Karpas-422 (cell line): ENCODE measurements around the gene SCRT2. TPM values are rescaled to one million over a fixed set of nuclear protein-coding genes. Genes with fewer than 3 reads are reported as not detected.
A peak's percentile ranks its signal among the peaks of the same experiment; 100 is the strongest.

ENCODE experiments used
- DNase-seq: peaks from one replicate; pipeline ENCODE4 v3.0.0-alpha.2; 2015
- H2AFZ ChIP-seq: fragments of 200-600 bp; sonication (generic); 2 replicates; pipeline ENCODE4 v1.6.1; 2014; ENCODE audit warnings: antibody characterized with exemption, low read length, mixed read lengths
- H3K27ac ChIP-seq: fragments of 200-600 bp; sonication (generic); 2 replicates; pipeline ENCODE4 v1.5.1; 2014; ENCODE audit warnings: mild to moderate bottlenecking, low read length, moderate library complexity
- H3K27me3 ChIP-seq: fragments of 200-600 bp; sonication (generic); 2 replicates; pipeline ENCODE4 v1.6.1; 2014; ENCODE audit warnings: low read length, mixed read lengths
- H3K36me3 ChIP-seq: fragments of 200-600 bp; sonication (generic); 2 replicates; pipeline ENCODE4 v1.6.1; 2014; ENCODE audit warnings: low read length, mixed read lengths; ENCODE audit not compliant: insufficient read depth
- H3K4me1 ChIP-seq: fragments of 200-600 bp; sonication (generic); 2 replicates; pipeline ENCODE4 v1.6.1; 2014; ENCODE audit warnings: mild to moderate bottlenecking, low read length, mixed read lengths
- H3K4me2 ChIP-seq: fragments of 200-600 bp; sonication (generic); 2 replicates; pipeline ENCODE4 v1.6.1; 2014; ENCODE audit warnings: low read length, low read depth, mild to moderate bottlenecking; ENCODE audit not compliant: poor library complexity, severe bottlenecking
- H3K4me3 ChIP-seq: fragments of 200-600 bp; sonication (generic); 2 replicates; pipeline ENCODE4 v1.5.1; 2014; ENCODE audit warnings: mild to moderate bottlenecking, antibody characterized with exemption, low read length, mixed read lengths
- H3K79me2 ChIP-seq: fragments of 200-600 bp; sonication (generic); 2 replicates; pipeline ENCODE4 v1.6.1; 2014; ENCODE audit warnings: mild to moderate bottlenecking, low read length, mixed read lengths
- H3K9ac ChIP-seq: fragments of 200-600 bp; sonication (generic); 2 replicates; pipeline ENCODE4 v1.6.0; 2014; ENCODE audit warnings: low read length
- H3K9me2 ChIP-seq: fragments of 200-600 bp; sonication (generic), shearing (Covaris generic); replicated peaks from 2 replicates; pipeline ENCODE4 v1.6.0; 2014; ENCODE audit warnings: mild to moderate bottlenecking, low read length, moderate library complexity; ENCODE audit not compliant: insufficient read depth
- H3K9me3 ChIP-seq: fragments of 300-700, 200-600 bp; sonication (generic); 2 replicates; pipeline ENCODE4 v1.6.1; 2014; ENCODE audit warnings: low read length, mixed read lengths
- H4K20me1 ChIP-seq: fragments of 200-600 bp; sonication (generic); 2 replicates; pipeline ENCODE4 v1.6.1; 2014; ENCODE audit warnings: mild to moderate bottlenecking, antibody characterized with exemption, low read length, low read depth; ENCODE audit not compliant: insufficient read depth
- total RNA-seq: library from RNA; depleted of rRNA; stranded (reverse); fragments of >200 nt; shearing (Covaris generic); gene quantifications from 2 replicates; pipeline ENCODE4 v1.2.3, GENCODE V29; 2014; ENCODE audit warnings: low replicate concordance

SCRT2 gene
- total RNA-seq, 1 experiment from 2014 or later = not detected

DNA sequence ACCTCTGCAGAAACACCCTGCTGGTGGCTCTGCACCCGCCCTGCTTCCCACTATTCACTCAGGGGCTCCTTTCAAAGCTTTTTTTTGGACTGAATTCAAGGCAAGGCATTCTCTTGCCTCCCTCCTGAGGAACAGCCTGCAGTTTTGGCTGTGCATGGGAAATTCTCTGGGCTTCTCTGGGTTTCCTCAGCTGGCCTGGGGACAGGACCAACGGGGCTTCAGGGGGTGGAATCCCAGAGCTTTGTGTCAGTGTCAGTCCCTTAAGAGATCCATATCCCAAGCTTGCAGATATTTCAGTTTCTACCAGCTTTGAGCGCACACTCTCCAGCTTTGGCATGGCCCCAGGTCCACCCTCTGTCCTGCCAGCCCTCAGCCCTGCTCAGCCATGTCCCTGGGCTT lies 2.0 kb downstream of the SCRT2 start:
- Histone ChIP-seq H3K4me2 (no peak overlapping the region), H3K9me2 (no peaks in the 10 kb centered on the region), H3K9me3 (no peaks in the 10 kb centered on the region), H3K27me3 (no peaks in the 10 kb centered on the region), H3K27ac (no peak overlapping the region), H3K79me2 (no peaks in the 10 kb centered on the region), H4K20me1 (0 out of 2 replicates have a peak, but pooled peaks cover 4% of the 10 kb centered on the region), H3K4me1 (peaks cover 10% of the 10 kb centered on the region), H3K9ac (no peak overlapping the region), H2AFZ (no peak overlapping the region), H3K36me3 (no peaks in the 10 kb centered on the region), H3K4me3 (no peak overlapping the region)
- DNase-seq = no peak

DNA sequence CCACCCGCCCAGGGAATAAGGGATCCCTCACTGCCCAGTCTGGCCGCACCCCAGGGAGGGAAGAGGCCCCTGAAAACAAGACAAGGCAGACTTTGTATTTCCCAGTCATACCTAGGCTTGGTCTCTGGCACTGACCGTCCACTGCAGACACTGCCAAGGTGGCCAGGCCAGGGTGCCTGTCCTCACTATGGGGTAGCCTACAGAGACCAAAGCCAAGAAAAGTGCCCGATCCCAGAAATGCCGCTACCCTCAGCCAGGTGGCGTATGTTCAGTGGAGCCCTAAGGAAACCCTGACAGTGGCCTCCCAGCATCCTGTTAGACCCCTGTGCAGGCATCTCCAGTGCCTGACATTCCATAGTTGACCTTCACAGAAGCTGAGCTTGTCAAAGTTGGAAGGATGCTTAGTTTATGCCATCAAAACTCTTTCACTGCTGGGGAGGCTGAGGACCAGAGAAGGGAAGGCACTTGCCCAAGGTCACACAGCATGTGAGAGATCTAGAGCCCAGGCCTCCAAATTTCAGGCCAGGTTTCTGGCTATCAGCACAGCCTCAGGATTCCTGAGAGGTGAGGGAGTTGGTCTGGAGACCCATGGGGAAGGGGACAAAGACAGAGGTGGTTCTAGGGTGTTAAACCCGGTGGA lies 2.5 kb downstream of the SCRT2 start:
- Histone ChIP-seq H4K20me1 (0 out of 2 replicates have a peak, but pooled peaks cover 4% of the 10 kb centered on the region), H3K36me3 (no peaks in the 10 kb centered on the region), H3K4me2 (no peak overlapping the region), H3K4me1 (peaks cover 10% of the 10 kb centered on the region), H3K27ac (no peak overlapping the region), H2AFZ (no peak overlapping the region), H3K9me3 (no peaks in the 10 kb centered on the region), H3K4me3 (no peak overlapping the region), H3K79me2 (no peaks in the 10 kb centered on the region), H3K9ac (no peak overlapping the region), H3K9me2 (no peaks in the 10 kb centered on the region), H3K27me3 (no peaks in the 10 kb centered on the region)
- DNase-seq = no peak

DNA sequence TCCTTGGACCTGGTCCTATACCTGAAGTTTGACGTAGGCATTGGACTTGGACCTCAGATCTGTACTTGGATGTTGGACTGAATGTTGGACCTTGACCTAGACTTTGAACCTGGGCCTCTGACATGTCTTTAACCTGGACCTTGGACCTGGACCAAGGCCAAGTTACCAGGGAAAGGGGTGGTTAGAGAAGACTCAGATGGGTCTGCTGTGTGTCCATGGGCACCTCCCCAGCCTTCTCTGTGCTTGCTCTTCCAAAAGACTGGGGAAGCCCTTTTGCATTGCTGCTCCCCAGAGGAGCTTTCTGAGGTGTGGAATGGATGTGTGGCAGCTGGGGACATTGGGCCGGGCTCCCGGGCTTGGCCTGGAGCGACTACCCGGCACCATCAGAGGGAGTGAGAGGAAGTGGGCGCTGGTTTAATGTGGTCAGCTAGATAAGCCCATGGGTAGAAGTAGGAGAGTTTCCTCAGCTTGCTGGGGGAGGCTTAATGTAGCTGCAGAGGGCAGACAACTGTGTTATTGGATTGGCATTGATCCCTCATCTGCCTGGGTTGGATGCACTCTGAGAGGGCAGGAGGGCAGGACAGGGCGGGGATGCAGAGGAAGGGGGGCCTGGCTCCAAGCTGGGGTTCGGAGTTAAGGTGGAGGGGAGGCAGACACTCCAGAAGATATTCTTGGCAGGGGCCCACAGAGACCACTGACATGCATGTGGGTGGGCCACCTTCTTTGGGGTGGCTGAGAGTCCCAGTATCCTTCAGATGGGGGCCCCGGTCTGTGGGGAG lies 4.2 kb downstream of the SCRT2 start:
- Histone ChIP-seq H3K27ac (no peak overlapping the region), H3K9ac (no peak overlapping the region), H3K9me3 (no peaks in the 10 kb centered on the region), H2AFZ (no peak overlapping the region), H3K27me3 (no peaks in the 10 kb centered on the region), H4K20me1 (0 out of 2 replicates have a peak, but pooled peaks cover 4% of the 10 kb centered on the region), H3K9me2 (no peaks in the 10 kb centered on the region), H3K4me3 (no peak overlapping the region), H3K4me1 (peaks cover 6% of the 10 kb centered on the region), H3K79me2 (no peaks in the 10 kb centered on the region), H3K4me2 (no peak overlapping the region), H3K36me3 (no peaks in the 10 kb centered on the region)
- no peak for DNase-seq

DNA sequence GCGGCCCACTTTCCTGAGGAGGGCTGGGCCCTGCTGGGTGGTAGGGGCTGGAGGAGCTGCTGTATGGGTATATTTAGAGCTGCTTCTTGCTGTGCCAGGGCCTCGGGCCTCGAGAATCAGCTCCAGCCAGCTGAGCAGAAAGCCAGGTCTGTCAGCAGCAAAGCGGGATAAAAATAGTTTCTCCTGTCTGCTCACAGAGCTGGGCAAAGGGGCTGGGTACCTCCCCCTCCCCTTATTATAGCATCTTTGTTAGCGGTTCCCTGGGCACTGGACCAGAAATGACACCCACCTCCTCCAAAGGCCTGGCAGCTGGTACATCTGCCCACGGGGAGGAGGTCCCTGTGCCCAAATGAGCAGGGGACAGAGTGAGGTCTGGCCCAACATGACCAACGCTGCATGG lies 6.0 kb downstream of the SCRT2 start:
- Histone ChIP-seq H3K4me3 (no peak overlapping the region), H3K9me3 (no peaks in the 10 kb centered on the region), H2AFZ (no peak overlapping the region), H3K27ac (no peak overlapping the region), H3K9ac (no peak overlapping the region), H4K20me1 (0 out of 2 replicates have a peak, but pooled peaks cover 4% of the 10 kb centered on the region), H3K36me3 (no peaks in the 10 kb centered on the region), H3K79me2 (no peaks in the 10 kb centered on the region), H3K27me3 (no peaks in the 10 kb centered on the region), H3K9me2 (no peaks in the 10 kb centered on the region), H3K4me1 (no peaks in the 10 kb centered on the region), H3K4me2 (no peak overlapping the region)
- no peak for DNase-seq

DNA sequence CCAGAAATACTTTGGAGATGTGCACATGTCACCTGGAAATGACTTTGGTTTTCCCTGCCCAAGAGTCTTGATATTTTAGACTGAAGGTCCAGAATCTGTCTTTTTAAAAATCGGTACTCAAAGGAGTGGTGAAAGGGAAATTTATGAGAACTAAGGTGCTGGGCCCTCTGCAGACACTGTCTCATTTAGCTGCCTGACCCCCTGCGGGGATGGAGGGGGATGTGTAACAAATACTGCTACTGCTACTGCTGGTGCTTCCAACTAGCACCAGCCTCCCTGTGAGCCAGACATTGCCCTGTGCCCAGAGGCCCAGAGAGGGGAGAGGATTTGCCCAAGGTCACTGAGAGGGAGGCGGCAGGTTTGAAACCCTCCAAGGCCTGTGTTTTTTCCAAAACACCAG lies 7.0 kb downstream of the SCRT2 start:
- H3K4me1 ChIP-seq = no peaks in the 10 kb centered on the region
- no peaks in the 10 kb centered on the region for H3K9me2 ChIP-seq
- H3K4me3 ChIP-seq = no peak overlapping the region
- no peaks in the 10 kb centered on the region for H3K9me3 ChIP-seq
- no peak overlapping the region for H3K9ac ChIP-seq
- no peak overlapping the region for H2AFZ ChIP-seq
- DNase-seq = no peak
- H3K27ac ChIP-seq = no peak overlapping the region
- no peaks in the 10 kb centered on the region for H3K79me2 ChIP-seq
- no peak overlapping the region for H3K4me2 ChIP-seq
- H3K36me3 ChIP-seq = no peaks in the 10 kb centered on the region
- 0 out of 2 replicates have a peak, but pooled peaks cover 4% of the 10 kb centered on the region for H4K20me1 ChIP-seq
- no peaks in the 10 kb centered on the region for H3K27me3 ChIP-seq

DNA sequence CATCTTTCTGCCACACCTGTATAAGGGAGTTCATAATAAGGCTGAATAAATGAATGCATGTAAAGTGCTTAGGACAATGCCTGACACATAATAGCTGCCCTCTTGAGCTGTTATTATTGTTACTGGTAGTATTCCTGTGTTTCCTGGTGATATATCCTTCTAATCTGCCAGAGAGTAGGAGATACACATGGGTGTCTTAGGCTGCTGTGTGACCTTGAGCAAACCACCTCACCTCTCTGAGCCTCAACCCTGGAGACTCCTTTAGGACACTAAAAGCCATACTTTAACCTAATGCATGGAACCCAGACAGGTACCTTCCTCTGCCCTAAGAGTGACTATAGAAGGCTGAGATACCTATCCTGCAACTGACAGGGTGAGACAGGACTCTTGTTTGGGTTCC lies 7.6 kb downstream of the SCRT2 start:
- H3K4me1 ChIP-seq = no peaks in the 10 kb centered on the region
- H3K36me3 ChIP-seq = no peaks in the 10 kb centered on the region
- no peak overlapping the region for H3K4me3 ChIP-seq
- no peak for DNase-seq
- H3K4me2 ChIP-seq = no peak overlapping the region
- H3K27me3 ChIP-seq = no peaks in the 10 kb centered on the region
- H3K9ac ChIP-seq = no peak overlapping the region
- no peak overlapping the region for H2AFZ ChIP-seq
- H3K9me2 ChIP-seq = no peaks in the 10 kb centered on the region
- no peak overlapping the region for H3K27ac ChIP-seq
- no peaks in the 10 kb centered on the region for H3K9me3 ChIP-seq
- H3K79me2 ChIP-seq = no peaks in the 10 kb centered on the region
- H4K20me1 ChIP-seq = 0 out of 2 replicates have a peak, but pooled peaks cover 4% of the 10 kb centered on the region

DNA sequence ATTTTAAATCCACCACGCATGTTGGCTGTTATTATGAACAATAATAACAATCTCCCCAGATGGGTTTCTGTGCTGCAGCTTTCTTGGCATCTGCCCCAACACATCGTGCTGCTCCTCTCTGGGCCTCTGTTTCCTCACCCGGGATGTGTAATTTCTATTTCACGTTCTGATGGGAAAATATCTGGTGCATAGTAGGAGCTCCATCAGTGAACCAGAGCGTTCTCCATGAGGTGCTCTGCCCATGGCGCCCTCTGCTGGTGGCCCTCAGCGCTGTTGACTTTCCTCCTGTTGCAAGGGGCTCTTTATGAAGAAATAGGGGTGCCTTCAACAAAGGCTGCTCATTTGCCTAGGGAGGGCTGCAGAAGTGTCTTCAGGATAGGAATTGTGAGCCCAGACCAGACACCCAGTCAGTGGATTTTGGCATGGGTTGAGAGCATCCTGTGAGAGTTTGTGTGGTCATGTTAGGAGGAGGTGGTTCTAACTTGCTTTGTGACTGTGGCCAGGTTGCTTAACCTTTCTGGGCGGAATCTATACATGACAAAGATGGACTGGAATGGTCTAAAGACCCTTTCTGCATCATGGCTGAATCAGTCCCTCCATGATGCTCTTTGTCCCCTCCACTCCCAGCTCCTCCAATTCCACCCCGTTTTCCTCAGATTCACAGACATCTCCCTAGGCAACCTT lies 8.1 kb downstream of the SCRT2 start:
- Histone ChIP-seq H2AFZ (no peak overlapping the region), H3K9me2 (no peaks in the 10 kb centered on the region), H4K20me1 (0 out of 2 replicates have a peak, but pooled peaks cover 4% of the 10 kb centered on the region), H3K4me2 (no peak overlapping the region), H3K4me3 (no peak overlapping the region), H3K27me3 (no peaks in the 10 kb centered on the region), H3K4me1 (no peaks in the 10 kb centered on the region), H3K79me2 (no peaks in the 10 kb centered on the region), H3K9ac (no peak overlapping the region), H3K9me3 (no peaks in the 10 kb centered on the region), H3K27ac (no peak overlapping the region), H3K36me3 (no peaks in the 10 kb centered on the region)
- DNase-seq = peak; percentile 80

DNA sequence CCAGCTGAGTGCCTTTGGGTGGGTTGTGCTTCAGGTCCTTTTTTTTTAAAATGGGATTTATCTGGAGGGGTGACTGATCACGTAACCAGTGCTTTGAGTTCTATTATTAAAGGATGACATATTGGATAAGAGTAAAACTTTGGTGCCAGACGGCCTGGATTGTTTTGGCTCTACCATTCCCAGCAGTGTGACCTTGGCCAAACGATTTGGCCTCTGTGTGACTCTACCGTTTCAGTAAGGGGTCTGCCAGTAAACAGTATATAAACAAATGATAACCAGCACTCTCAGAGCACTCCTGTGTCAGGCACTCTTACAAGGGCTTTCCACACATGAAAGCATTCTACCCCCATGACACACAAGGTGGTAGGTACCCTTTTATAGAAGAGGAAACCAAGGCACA lies 8.7 kb downstream of the SCRT2 start:
- Histone ChIP-seq H3K4me3 (no peak overlapping the region), H3K9me2 (no peaks in the 10 kb centered on the region), H3K27ac (no peak overlapping the region), H4K20me1 (0 out of 2 replicates have a peak, but pooled peaks cover 4% of the 10 kb centered on the region), H3K79me2 (no peaks in the 10 kb centered on the region), H2AFZ (no peak overlapping the region), H3K4me1 (no peaks in the 10 kb centered on the region), H3K27me3 (no peaks in the 10 kb centered on the region), H3K36me3 (no peaks in the 10 kb centered on the region), H3K4me2 (no peak overlapping the region), H3K9me3 (no peaks in the 10 kb centered on the region), H3K9ac (no peak overlapping the region)
- DNase-seq = no peak
